Activated CD4-positive, alpha-beta T cell treated with anti-CD3 and anti-CD28 coated beads for 48 hours (primary cell): ENCODE results near the gene BMS1.
"Not testable (repeated sequence)": the region's sequence is repeated elsewhere in the genome, so short reads cannot be mapped to it uniquely, and the experiment has no call there.

Experiments
- DNase-seq: peaks from one replicate; pipeline ENCODE4 v3.0.0-alpha.2; 2020

The BMS1 gene

GRCh38 chr10:42866115-42866995 lies 83.8 kb downstream of the BMS1 start:
- DNase-seq = peak; percentile 67

GRCh38 chr10:42867571-42867970 lies 85.0 kb downstream of the BMS1 start:
- DNase-seq = no peak

GRCh38 chr10:42868530-42868929 lies 85.9 kb downstream of the BMS1 start:
- DNase-seq = no peak

GRCh38 chr10:42869977-42870350 lies 87.4 kb downstream of the BMS1 start:
- no peak for DNase-seq

- not testable (repeated sequence) for DNase-seq
These were observed 88.6 kb downstream of the BMS1 start for GRCh38 chr10:42871138-42871641.

GRCh38 chr10:42871823-42872222 lies 89.2 kb downstream of the BMS1 start:
- DNase-seq = no peak

DNA sequence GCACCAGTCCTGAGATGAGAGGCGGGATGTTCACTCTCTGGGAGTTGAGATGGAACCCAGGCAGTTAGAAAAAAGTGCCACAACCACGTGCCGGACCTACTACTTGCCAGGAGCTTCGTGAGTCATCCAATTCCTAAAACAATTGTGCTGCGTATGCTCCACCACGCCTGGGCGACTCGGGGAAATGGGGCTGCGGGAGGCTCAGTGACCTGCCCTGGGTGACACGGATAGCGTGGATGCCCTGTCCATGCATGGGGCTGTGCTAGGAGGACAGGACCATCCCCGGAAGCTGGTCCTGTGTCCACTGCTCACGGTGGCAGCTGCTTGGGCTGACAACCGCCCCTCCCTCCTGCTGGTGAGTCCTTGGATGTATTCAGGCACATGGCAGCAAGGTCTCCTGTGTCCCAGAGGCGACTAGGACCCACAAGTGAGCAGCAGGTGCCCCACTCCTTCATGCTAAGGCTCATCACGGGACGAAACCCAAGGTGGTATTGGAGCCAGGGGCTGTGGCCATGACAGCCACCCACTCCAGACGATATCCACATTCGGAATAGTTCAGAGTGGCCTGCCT lies 90.4 kb downstream of the BMS1 start:
- DNase-seq = no peak

DNA sequence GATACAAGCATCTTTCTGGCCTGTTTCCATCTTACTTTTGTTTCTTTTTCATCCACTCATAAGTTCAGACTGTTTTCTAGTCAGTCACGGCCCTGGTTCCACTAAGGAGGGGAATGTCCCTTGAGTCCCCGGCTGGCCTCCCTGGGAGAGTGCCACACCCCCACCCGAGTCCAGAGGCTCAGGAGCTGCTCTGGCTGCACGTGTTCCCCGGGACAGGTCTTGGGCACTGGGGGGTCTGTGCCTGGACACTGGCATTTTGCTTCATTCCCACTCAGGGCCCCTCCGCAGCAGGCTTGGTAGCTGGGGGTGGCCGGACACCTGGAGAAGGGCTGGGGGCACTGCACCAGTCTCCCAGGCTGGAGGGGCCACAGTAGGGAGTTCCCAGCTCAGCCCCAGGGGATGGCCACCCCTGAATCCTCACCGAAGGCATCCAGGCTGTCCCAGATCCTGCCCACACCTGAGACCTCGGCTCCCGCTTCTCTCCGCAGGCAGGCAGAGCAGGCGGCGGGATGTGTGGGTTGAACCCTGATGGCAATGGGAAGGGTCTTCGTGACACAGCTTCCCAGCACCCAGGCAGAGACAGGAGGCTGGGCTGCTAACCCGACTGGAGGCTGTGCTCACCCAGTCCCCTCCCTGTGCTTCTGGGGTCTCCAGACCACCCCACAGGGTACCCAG lies 92.3 kb downstream of the BMS1 start:
- no peak for DNase-seq

GRCh38 chr10:42875388-42875755 lies 92.8 kb downstream of the BMS1 start:
- DNase-seq = no peak

DNA sequence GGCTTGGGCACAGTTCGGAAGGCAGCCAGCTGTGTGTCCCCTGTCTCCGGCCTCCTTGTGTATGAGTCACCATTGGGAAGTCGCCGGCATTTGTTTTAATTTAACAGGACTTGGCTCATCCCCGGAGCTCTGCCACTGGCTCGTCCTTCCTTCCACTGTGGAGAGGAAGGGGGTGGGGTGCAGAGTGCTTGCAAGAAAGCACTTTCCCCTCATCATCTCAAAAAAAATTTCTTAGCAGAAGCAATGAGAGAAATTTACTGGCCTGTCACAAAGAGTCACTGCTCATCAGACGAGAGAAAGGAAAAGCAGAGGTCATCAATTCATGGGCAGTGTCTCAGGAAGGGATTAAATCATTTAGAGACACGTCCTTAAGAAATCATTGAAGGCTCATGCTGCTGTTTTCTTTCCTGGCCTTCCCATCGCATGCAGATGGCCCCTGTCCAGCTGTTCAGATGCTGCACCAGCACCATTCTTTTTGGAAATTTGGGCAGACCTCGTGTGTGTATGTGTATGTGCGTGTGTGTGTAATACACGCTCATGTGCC lies 93.3 kb downstream of the BMS1 start:
- no peak for DNase-seq

DNA sequence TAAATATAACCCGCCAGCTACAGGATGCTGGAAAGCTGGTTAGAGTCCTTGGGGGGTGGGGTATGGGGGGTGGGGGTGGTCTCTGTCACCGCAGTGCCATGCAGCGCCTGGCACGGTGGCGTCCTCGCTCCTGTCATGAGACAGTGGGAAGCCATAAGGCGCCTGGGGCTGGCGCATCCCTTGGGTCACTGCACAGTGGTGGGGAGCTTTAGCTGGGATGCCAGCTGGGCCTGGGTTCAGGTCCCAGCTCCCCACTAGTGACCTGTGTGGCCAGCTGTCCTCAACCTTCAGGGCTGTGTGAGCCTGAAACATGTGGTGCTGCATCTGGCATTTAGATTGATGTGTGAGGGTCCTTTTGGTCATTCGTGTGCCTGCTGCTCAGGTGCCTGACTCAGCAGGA lies 93.9 kb downstream of the BMS1 start:
- no peak for DNase-seq

GRCh38 chr10:42876945-42877344 lies 94.3 kb downstream of the BMS1 start:
- DNase-seq = no peak

GRCh38 chr10:42877496-42878030 lies 95.0 kb downstream of the BMS1 start:
- no peak for DNase-seq

DNA sequence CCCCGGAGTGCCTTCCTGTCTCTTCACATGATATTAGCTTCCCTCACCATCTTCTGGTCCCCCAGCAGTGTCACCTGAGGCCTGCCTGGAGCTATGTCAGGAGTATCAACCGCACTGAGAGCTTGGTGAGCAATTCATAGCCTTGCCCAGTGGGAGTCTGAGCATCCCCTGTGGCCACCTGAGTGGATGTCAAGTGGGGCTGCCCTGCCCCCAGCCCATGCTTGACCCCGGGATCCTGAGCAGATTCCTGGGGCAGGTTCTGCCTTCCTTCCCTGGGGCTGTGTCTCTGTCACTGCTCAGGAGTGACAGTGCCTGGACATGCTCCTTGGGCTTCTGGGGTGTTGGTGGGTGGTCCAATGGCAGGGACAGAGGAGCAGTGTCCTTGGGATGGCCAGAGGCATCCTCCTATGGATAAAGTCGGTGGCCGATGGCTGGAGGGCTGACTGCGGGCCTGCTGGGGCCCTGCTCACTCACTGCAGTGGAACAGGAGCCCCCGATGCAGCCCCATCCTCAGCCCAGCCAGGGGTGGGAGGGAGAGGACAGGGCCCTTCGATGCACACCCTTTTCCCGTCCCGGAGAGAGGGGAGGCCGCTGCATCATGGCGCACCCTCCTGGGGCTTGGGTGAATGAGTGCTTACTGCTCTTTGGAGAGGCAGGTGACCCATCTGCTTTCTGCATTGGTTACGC lies 95.7 kb downstream of the BMS1 start:
- no peak for DNase-seq

DNA sequence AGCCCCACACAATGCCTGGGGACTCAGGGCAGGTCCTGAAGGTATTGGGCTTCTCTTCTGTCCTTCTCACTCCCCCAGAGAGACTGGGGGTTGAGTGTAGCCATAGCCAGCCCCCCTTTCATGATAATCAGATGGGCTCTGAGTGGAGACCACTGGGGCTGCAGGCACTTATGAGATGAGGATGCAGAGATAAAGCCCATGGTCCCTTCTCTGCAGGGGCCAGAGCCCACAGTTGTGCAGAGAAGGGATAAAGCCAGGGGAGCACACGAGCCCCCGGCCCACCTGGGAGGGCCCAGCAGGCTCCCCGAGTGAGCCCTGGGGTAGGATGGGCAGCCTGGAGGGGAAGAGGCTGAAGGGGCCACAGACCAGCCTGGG lies 96.2 kb downstream of the BMS1 start:
- DNase-seq = no peak

- no peak for DNase-seq
These were observed 97.0 kb downstream of the BMS1 start for GRCh38 chr10:42879380-42880254.

DNA sequence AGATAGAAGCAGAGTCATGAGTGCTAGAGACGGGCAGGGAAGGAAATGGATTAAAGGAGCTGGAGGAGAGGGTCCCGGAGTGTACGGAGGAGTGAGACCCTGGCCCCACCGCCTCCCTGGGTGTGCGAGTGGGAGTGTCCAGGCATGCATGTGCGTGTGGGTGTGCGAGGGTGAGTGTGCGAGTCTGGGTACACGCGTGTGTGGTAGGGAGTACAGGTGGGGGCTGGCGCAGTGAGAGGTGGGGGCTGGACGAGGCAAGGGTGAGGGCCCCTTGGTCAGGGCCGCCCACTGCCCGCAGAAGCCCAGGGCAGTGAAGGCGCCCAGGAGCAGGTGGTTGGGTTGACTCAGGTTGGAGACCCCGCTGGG lies 97.6 kb downstream of the BMS1 start:
- DNase-seq = no peak

DNA sequence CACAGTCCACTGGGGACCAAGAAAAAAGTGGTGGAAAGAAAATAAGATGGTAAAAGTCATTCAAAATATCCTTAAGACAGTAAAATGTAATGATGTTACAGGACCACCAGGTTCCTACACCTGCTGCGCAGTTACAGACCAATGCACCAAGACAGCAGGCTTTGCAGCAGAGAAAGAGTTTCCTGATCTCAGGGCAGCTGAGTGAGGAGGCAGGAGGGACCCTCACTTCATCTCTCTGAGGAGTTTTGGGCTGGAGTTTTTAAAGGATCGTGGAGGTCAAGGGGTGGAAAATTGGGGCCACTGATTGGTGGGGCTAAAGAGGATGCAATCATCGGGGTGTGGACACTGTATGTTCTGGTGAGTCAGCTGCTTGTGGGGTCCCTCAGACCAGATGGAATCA lies 100.0 kb downstream of the BMS1 start:
- no peak for DNase-seq
